CD4-positive, alpha-beta T cell treated with Interleukin-15 for 4 hours (primary cell): ENCODE results near the gene CBFA2T2.

Source experiments
- DNase-seq: peaks from one replicate; pipeline ENCODE4 v3.0.0-alpha.2; 2020; ENCODE audit warnings: low spot score

The CBFA2T2 gene

DNA sequence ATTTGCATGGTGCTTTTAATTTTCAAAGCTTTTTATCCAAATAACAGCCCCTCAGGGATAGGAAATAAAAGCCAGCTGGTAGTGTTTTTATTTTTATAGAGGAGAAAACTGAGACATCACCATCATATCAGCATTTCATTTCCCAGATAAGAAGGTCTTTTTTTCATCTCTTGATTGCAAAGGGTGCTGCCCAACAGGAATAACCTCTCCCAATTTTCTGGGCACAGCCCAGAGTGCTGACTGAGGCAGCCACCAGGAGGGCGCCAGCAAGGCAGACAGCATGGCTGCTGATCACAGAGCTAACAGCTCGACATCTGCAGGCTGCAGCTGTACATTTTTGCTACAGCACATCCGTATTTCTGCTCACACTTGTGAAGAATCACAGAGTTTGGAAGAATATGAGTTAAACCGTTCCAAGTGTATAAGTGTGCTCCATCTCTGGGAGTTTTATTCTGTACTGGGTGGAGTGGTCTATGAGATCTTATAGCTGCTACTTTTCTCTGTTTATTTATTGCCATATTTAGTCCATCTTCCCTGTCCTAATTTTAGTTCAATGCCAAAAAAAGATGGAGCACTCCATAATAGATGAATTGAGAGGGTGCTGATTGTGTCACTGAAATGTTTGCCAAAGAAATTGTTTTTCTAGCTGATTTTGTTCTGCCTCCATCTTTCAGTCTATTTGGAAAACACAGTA lies 86.7 kb downstream of the CBFA2T2 start:
- DNase-seq = no peak

DNA sequence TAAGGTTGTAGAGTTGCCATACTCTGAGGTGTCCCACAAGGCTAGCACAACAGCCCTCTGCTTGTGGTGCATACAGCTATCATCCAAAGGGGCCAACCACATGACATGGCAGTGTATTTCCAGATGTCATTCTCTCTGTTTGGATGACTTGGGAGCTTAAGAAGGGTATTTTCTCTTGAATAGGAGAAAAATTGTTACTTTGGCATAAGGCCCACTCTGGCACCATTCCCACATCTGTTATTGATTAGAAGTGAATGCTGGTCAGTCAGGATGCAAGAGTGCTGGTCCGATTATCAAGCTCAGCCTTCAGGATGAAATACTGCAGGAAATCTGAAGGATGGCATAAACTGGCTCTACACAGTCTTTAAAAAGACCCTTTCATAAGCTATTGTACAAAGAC lies 88.6 kb downstream of the CBFA2T2 start:
- DNase-seq = no peak

DNA sequence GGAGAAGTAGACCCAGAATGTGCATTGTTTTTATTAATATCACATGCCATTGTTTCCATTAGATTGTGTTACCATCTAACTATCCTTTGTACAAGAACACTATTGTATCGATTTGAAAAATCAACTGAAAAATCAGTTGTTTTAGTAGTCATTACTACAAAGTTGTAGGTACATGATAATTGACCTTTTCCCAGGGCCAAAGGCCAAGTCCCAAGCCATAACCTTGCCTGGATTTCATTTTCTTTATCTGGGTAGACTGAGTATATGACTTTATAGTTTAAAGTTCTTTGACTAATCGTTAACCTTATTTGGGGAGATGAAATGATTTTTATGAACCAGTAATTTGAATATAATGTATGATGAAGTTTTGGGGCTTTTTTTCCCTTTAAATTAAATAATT lies 93.2 kb downstream of the CBFA2T2 start:
- no peak for DNase-seq

DNA sequence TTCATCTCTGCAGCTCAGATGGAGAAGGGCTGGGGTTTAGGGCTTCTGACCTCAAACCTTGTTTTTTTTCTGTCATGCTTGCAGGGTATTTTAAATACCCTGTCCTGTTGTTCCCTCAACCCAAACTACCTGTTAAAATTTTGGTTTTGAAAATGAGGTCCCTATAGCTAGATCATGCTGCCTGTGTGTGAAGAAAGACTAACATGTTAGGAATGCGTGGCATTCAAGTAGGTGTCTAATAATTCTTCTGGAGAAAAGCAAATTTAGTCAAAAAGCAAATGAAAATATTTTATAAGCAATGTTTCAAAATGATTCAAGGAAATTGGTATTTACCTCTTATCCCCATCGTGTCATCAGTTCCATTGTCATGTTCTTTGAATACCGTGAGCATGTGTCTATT lies 95.1 kb downstream of the CBFA2T2 start:
- no peak for DNase-seq

DNA sequence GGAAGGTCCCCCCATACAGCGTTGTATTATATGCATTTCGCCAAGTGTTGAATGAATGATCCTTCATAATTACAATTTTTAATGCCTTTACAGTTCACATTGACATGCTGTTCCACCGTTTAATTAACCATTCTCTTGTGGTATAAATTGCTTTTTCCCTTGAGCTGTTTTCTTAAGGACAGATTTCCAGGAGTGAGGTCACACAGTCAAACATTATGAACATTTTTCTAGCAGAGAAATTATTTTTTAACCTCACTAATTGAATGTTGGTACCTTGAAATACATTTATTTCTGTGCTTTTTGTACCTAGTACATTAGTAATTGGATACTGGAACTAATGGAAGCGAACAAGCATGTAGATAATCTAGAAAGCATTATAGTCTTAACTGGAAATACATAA lies 95.5 kb downstream of the CBFA2T2 start:
- DNase-seq = no peak

DNA sequence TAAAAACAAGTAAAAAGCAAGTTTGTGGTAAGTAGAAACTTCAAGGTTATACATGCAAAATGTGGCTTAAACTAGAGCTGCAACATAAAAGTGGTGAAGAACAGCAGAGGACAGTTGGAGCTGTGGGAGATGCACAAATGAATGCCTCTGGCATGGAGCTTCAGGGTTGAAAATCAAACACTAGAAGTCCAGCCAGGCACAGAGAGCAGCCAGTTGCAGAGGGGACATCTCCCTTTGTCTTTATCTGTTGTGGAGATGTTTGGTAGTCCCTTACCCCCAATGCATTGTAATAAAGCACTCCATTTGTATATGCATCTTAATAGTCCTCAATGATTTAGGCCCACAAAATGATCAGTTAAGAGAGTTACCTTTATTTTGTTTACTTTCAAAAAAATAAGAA lies 99.2 kb downstream of the CBFA2T2 start:
- DNase-seq = no peak

DNA sequence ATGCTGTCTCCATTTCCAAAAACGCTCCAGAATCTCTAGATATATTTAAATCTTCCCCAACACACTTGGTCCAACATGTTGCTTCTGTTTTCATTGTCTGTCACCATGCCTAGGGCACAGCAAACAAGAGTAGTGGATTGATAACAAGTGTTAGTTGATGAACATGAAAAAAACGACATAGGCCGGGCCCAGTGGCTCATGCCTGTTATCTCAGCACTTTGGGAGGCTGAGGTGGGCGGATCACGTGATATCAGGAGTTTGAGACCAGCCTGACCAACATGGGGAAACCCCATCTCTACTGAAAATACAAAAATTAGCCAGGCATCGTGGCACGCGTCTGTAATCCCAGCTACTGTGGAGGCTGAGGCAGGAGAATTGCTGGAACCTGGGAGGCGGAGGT lies 102.0 kb downstream of the CBFA2T2 start:
- peak; percentile 42 for DNase-seq

DNA sequence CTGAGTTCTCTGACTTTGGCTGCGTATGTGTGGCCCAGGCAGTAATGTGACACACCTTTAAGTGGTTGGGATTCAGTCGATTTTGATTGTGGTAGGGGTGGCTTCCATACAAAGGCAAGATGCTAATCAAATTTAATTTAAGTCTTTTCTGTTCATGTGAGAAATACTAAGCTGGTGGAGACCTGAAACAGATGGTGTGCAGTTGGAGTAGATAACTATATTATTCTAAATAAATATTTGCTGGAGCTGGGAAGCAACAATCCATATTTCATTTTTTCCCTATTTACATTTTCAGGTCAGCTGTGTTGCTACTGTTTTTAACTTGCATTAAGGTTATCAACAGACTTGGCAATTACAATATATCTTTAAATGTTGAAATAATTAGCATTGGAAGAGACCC lies 104.8 kb downstream of the CBFA2T2 start:
- DNase-seq = no peak

DNA sequence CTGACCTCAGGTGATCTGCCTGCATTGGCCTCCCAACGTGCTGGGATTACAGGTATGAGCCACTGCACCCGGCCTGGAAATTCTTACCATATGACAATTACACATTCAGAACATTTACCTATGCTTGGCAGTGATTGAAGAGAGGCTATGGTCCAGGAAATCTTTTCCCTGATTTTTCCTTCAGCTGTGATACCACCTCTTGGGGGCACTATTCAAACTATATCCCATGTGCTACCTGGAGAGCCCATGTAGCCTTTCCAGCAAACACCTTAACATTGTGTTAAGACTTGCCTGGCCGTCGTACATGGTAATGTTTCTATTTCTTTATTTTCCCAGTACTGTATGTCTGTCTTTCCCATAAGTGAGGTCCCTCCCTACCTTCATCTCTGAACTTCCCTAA lies 110.5 kb downstream of the CBFA2T2 start:
- no peak for DNase-seq

DNA sequence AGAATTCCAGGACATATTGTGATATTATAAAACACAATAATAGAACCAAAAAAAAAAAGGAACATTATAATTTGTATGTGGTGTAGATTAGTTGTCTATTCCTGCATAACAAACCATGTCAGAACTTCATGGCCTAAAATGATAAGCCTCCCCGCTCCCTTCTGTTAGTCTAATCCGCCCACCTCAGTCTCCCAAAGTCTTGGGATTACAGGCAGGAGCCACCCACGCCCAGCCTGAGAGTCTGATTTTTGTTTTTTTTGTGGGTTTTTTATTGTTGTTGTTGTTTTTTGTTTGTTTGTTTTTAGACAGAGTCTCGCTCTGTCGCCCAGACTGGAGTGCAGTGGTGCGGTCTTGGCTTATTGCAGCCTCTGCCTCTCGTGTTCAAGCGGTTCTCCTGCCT lies 111.1 kb downstream of the CBFA2T2 start:
- no peak for DNase-seq

DNA sequence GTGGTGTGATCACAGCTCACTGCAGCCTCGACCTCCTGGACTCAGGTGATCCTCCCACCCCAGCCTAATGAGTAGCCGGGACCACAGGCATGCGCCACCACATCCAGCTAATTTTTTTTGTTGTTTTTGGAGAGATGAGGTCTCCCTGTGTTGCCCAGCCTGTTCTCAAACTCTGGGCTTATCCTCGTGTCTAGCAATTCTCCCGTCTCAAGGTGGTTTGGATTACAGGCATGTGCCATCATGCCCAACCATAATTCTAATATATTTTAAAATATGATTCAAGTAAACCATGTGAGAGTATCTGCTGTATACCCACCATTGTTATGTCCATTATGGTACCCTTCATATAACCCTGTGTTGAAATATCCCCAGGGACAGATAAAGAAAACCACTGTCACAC lies 112.0 kb downstream of the CBFA2T2 start:
- DNase-seq = no peak

DNA sequence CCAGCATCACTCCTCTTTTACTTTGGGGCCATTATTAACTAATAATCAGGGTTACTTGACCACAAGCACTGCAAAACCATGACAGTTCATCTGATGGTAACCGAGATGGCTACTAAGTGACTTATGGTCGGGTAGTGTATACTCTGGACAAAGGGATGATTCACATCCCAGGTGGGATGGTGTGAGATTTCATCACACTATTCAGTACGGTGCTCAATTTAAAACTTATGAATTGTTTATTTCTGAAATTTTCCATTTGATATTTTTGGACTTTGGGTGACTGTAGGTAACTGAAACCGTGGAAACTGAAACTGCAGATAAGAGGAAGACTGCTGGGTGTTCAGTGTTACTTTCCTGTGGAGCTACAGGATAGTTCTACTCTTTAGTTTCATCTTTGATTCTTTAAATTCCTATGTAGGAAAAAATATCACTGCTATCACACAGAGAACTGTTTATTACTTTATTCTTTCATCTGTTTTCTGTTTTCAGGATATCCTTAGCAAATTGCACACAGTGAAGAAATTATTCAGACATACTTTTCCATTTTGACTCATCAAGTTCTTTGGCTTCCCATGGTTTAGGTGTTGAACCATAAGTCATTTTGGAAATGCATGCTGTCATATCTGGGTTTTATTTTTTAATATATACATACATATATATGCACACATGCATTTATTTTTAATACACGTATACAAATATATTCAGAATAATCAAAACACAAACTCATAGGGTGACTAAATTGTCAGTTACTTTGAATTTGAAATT lies 113.1 kb downstream of the CBFA2T2 start:
- DNase-seq = no peak

DNA sequence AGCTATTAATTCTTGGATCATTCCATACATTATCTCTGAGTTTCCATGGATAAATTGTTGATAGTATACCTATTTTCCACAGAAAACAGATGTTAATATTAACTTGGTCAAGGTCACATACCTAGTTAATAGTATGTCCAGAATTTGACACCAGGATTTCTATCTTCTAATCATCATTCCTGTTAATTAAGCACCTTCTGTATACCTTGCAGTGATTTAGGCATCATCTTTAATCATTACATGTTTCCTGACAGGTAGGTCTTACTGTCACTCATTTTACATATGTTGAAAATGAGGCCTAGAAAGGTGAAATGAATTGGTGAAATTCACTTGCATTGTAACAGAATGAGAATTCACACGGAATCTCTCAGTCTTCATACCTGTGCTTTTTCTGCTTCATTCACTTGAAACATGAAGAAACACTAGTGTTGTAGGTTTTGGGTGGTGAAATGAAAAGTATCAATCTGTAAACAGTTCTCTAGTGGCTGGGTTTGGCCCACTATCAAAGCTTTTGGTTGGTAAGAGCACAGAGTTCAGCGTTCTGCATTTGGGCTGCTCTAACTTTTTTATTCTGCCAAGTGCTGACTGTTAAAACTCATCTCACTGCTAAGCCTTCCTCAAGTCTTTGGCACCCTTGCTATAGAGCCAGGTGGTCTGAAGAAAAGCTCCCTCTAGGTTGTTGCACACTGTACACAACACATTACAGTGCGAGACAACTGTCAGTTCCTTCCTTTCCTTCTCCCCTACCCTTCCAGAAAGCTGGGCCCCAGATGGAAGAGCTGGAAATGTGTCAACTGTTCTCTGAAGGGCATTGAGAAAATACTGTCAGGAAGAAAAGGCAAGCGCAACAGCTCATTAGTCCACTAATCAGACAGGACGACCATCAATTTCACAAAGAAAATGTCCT lies 114.4 kb downstream of the CBFA2T2 start:
- DNase-seq = no peak

DNA sequence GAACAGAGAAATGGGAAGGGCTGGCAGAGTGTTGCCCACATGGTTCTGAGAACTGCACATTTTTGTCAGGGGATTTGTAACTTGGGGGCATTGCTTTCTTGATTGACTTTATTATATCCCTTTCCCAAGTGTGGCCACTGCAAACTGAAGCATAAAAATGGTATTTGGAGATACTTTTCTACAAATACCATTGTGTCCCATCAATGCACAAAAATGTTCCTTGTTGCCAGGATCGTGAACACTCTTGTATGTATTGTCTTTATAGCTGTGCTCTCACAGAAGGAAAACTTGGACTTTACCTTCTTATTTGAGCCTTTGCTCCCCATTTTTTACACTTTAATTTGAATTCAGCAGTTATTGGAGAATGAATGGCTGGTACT lies 115.1 kb downstream of the CBFA2T2 start:
- no peak for DNase-seq

DNA sequence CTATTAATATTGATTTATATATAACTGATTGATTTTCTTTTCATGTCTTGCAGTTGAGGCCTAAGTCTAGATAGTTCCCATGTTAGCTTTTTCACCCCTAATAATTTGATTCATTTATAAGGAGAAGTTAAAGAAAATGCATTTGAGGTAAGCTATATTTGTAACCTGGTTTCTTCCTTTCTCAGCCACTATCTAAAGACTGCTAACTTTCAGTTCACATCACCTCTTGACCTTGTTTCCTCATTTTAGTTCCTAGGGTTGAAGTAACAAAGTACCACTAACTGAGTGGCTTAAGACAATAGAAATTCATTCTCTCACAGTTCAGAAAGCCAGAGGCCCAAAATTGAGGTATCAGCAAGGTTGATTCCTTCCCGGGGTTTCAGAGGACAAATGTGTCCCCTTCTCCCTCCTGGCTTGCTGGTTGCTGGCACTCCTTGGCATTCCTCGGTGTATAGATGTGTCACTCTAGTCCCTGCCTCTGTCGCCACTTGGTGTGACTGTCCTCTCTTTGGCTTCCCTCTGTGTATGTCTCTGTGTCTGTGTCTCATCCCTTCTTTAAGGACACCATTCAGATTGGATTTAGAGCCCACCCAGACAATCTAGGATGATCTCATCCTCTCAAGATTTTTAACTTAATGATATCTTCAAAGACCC lies 116.3 kb downstream of the CBFA2T2 start:
- no peak for DNase-seq

DNA sequence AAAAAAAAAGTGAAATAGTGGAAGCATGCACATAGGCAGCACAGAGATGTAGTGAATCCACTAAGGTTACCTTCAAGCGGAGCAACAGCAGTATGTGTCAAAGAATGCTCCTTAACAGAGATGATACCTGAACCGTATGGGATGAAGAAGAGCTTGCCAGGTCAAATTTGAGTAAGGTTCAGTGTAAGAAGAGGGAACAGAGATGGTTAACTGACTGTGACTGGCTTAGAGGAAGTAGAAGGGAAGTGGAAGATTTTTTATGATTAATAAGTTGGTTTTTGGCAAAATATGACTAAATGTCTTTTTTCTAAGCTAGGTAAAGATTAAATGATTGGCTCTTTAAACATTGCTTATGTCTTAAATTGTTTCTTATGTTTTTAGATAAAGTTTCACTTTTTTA lies 119.6 kb downstream of the CBFA2T2 start:
- no peak for DNase-seq

DNA sequence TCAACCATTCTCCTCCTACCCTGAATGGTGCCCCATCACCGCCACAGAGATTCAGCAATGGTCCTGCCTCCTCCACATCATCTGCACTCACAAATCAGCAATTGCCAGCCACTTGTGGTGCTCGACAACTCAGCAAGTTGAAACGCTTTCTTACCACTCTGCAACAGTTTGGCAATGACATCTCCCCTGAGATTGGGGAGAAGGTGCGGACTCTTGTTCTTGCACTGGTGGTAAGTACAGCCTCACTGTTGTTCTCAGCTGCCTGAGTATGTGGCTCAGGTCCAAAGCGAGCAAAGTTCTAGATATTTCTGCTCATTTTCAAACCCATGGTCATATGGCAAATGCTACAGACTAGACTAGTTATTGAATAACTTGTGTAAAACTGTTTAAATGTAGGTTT lies 121.2 kb downstream of the CBFA2T2 start:
- DNase-seq = no peak

DNA sequence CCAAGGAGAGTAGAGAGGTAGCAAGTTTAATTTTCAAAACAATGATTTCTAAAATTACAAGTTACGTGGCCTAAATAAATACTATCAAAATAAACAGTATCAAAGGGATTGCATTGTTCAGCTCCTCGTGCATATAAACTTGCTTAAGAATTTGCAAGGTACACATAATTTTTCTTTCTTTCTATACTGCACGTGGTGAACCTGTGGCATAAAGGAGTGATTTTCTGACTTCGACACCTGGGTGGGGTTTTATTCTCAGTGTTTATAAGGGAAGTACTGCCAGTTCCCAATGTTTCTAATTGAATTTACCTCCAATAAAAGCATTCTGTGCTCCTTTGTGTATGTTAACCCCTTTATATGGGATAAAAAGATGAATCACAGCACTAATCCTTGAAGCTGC lies 122.1 kb downstream of the CBFA2T2 start:
- DNase-seq = no peak

DNA sequence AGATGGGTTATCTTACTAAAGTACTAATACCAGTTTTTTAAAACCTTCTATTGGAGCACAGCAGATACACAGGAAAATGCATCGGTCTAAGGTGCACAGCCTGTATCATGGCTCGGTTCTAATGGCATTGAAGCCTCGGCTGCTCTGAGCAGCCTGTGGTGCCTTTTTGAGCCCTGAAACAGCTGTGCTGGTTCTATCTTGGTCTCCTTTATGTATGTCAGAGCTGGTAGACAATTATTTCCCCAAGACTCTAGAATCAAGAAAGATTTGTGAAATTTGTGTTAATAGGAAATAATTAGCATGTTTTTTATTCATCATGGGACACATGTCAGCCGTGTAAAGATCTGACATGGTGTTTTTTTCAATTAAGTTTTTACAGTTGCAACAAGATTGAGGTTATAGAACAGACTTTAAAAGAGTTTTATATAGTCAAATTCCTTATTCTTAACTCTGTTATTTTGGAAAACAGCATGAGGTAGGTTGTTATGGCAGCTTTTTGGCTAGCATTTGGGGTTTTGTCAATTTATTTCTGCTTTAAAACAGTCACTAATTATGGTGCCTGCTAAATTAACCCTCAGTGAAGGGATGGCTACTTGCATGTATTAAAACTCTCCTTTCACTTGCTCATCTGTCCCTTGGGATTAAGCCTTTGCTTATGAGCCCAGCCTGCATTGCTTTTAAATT lies 132.0 kb downstream of the CBFA2T2 start:
- DNase-seq = no peak

DNA sequence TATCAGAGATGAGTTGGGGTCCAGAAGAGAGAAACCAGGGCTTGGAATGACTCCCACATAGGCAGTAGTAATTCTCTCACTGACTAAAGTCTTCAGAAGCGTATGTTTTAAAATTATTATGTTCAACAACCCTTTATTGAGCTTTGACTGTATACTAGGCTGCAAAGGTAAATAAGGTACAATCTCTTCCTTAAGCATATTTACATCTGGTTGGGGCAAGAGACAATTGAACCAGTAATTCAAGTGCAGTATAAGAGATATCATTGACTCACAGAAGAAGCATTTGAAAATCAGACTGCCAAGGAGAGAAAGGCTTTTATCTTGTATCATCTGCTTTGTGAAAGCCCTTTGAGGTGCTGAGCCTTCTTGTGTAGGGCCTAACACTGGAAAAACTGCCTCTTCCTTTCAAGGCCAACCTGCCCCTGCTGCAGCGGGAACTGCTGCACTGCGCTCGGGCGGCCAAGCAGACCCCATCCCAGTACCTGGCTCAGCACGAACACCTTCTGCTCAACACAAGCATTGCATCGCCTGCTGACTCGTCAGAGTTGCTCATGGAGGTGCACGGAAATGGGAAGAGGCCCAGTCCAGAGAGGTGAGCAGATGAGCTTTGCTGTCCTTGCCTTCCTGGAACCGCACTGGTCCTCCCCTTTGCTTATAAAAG lies 132.9 kb downstream of the CBFA2T2 start:
- no peak for DNase-seq

DNA sequence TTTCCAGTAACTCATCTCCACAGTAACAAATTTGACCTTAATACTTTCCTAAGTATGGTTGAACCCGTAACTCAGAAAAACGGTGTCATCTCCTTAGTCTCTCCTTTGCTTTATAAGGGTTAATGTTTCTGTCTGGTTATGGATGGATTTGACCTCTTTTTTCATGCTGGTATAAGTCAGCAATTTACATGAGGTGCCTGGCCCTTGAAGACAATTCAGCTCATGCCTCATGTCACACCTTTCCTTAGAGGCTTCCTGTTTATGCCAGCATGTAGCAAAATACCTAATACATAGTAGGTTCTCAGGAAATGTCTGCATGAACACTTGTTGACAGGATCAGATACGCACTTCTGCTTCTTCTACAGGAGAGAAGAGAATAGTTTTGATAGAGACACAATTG lies 134.5 kb downstream of the CBFA2T2 start:
- peak; percentile 23 for DNase-seq
